Measurements from ENCODE around the gene CA9. TPM values are rescaled to one million over a fixed set of nuclear protein-coding genes. Genes with fewer than 3 reads are reported as not detected.

Gene CA9
- total RNA-seq, 1 donor from 2014 or later: 0.64 TPM

DNA sequence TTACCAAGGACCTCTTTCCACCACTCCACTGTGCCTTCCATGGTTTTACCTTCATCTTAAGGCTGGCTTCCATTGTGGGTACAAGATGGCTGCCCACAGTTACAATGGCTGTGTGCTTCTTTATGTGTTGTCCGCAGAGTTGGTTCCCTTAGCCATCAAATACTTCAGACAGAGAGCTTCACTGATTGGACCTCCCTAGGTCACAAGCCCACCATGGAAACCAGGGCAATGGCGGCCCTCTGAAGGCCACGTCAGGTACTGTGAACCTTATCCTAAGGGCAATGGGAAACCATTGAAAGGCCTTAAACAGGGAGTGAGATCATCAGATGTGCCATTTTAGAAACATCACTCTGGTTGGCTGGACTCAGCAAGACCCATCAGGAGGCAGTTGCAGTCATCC lies 5.8 kb upstream of the CA9 start:
- intact Hi-C loops (cut with micrococcal nuclease): no loop called here
- ATAC-seq: no peak
- DNase-seq: no peak

DNA sequence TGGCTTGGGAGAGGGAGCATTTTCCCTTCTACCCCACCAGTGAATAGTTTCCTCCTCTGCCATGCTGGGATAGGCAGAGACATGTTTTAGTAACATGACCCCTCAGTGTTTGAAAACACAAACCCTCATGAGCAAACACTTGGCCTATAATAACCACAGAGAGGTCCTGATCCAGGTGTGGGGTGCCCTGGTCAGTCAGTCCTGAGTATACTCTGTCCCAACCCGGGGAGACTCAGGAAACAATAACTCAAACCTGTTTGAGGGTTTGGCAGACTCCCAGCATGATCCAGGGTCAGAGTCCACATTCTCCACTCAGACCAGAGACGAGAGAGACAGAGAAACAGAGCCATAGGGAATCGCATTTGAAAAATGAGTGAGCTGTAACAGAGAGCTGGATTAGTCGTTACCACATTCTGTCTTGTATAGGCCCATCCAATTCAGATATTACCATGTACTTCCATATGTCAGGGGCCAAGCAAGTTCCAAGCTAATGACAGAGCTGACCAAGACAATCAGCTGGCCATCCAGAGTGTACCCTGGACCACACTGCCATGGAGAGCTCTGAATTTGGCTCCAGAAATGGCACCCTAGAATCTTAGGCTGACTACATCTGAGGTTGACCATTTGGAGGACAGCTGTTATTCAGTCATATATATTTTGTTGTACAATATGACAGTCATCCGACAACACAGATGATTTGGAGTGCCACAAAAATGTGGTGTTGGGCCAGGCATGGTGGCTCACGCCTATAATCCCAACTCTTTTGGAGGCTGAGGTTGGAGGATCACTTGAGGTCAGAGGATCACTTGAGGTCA lies 4.2 kb upstream of the CA9 start:
- intact Hi-C loops (cut with micrococcal nuclease): no loop called here
- DNase-seq: no peak
- no peak for ATAC-seq

DNA sequence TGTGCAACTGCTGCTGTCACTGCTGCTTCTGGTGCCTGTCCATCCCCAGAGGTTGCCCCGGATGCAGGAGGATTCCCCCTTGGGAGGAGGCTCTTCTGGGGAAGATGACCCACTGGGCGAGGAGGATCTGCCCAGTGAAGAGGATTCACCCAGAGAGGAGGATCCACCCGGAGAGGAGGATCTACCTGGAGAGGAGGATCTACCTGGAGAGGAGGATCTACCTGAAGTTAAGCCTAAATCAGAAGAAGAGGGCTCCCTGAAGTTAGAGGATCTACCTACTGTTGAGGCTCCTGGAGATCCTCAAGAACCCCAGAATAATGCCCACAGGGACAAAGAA lies 265 bp downstream of the CA9 start:
- DNase-seq (no peak), ATAC-seq (no peak)
- intact Hi-C loops (cut with micrococcal nuclease): no loop called here

DNA sequence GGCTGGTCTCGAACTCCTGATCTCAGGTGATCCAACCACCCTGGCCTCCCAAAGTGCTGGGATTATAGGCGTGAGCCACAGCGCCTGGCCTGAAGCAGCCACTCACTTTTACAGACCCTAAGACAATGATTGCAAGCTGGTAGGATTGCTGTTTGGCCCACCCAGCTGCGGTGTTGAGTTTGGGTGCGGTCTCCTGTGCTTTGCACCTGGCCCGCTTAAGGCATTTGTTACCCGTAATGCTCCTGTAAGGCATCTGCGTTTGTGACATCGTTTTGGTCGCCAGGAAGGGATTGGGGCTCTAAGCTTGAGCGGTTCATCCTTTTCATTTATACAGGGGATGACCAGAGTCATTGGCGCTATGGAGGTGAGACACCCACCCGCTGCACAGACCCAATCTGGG lies 1.5 kb downstream of the CA9 start:
- intact Hi-C loops (cut with micrococcal nuclease): no loop called here
- DNase-seq (no peak), ATAC-seq (no peak)

DNA sequence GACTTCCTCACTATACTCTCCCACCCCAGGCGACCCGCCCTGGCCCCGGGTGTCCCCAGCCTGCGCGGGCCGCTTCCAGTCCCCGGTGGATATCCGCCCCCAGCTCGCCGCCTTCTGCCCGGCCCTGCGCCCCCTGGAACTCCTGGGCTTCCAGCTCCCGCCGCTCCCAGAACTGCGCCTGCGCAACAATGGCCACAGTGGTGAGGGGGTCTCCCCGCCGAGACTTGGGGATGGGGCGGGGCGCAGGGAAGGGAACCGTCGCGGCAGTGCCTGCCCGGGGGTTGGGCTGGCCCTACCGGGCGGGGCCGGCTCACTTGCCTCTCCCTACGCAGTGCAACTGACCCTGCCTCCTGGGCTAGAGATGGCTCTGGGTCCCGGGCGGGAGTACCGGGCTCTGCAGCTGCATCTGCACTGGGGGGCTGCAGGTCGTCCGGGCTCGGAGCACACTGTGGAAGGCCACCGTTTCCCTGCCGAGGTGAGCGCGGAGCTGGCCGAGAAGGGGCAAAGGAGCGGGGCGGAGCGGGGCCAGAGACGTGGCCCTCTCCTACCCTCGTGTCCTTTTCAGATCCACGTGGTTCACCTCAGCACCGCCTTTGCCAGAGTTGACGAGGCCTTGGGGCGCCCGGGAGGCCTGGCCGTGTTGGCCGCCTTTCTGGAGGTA lies 2.1 kb downstream of the CA9 start:
- intact Hi-C loops (cut with micrococcal nuclease): no loop called here

DNA sequence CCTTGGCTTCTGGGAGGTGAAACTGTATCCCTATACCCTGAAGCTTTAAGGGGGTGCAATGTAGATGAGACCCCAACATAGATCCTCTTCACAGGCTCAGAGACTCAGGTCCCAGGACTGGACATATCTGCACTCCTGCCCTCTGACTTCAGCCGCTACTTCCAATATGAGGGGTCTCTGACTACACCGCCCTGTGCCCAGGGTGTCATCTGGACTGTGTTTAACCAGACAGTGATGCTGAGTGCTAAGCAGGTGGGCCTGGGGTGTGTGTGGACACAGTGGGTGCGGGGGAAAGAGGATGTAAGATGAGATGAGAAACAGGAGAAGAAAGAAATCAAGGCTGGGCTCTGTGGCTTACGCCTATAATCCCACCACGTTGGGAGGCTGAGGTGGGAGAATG lies 5.4 kb downstream of the CA9 start:
- intact Hi-C loops (cut with micrococcal nuclease): no loop called here
- no peak for ATAC-seq
- no peak for DNase-seq

More for the DNA sequence above, 2.1 kb downstream of the CA9 start:
- peak; percentile 51 for ATAC-seq
- DNase-seq: peak; percentile 71

DNA sequence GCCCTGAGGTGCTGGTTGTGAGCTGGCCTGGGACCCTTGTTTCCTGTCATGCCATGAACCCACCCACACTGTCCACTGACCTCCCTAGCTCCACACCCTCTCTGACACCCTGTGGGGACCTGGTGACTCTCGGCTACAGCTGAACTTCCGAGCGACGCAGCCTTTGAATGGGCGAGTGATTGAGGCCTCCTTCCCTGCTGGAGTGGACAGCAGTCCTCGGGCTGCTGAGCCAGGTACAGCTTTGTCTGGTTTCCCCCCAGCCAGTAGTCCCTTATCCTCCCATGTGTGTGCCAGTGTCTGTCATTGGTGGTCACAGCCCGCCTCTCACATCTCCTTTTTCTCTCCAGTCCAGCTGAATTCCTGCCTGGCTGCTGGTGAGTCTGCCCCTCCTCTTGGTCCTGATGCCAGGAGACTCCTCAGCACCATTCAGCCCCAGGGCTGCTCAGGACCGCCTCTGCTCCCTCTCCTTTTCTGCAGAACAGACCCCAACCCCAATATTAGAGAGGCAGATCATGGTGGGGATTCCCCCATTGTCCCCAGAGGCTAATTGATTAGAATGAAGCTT lies 6.1 kb downstream of the CA9 start:
- intact Hi-C loops (cut with micrococcal nuclease): no loop called here
- DNase-seq: no peak
- ATAC-seq: no peak

DNA sequence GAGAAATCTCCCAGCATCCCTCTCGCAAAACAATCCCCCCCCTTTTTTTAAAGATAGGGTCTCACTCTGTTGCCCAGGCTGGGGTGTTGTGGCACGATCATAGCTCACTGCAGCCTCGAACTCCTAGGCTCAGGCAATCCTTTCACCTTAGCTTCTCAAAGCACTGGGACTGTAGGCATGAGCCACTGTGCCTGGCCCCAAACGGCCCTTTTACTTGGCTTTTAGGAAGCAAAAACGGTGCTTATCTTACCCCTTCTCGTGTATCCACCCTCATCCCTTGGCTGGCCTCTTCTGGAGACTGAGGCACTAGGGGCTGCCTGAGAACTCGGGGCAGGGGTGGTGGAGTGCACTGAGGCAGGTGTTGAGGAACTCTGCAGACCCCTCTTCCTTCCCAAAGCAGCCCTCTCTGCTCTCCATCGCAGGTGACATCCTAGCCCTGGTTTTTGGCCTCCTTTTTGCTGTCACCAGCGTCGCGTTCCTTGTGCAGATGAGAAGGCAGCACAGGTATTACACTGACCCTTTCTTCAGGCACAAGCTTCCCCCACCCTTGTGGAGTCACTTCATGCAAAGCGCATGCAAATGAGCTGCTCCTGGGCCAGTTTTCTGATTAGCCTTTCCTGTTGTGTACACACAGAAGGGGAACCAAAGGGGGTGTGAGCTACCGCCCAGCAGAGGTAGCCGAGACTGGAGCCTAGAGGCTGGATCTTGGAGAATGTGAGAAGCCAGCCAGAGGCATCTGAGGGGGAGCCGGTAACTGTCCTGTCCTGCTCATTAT lies 6.8 kb downstream of the CA9 start:
- ATAC-seq: peak; percentile 12
- intact Hi-C loops (cut with micrococcal nuclease): no loop called here
- no peak for DNase-seq

DNA sequence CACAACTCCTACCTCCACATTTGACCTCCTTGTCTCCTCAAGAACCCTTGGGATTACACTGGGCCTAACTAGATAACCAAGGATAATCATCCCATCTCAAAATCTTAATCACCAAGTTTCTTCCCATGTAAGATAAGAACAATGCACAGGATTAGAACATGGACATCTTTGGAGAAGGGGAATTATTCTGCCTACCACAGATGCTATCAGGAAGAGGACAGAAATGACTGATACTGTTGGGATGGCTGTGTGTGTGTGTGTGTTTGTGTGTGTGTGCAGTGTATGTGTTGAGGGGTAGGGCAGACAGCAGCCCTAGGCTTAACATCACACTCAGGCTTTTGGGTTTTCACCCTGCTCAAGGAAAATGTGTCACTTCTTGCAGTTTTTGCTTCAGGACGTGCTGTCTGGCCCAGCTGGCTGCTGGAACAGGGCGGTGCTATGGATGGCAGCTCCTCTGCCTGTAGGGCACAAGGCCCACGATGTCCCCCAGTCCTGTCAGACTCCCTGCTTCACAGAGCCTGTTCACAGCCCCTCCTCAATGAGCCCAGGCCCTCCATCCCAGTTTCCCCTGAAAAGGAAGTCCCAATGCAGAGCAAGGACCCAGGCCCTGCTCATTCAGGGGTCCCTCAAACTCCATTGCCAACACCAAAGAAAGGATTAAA lies 7.7 kb downstream of the CA9 start:
- intact Hi-C loops (cut with micrococcal nuclease): no loop called here
- DNase-seq: no peak
- no peak for ATAC-seq

DNA sequence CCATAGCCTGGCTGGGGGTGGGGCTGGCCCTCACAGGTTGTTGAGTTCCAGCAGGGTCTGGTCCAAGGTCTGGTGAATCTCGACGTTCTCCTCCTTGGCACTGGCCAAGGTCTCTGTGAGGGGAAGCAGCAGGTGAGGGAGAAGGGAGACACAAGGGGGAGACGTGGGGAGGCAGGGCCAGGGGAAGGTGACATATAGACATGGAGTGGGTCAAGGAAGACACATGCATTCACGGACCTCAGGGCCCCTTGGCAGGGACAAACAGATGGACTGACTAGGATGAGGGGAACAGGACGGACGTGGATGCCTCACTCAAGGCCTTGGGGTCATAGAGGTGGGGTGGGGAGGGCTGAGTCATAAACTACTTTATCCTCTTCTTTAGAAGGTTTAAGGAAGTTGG lies 8.3 kb downstream of the CA9 start:
- intact Hi-C loops (cut with micrococcal nuclease): no loop called here
- ATAC-seq (no peak), DNase-seq (no peak)

DNA sequence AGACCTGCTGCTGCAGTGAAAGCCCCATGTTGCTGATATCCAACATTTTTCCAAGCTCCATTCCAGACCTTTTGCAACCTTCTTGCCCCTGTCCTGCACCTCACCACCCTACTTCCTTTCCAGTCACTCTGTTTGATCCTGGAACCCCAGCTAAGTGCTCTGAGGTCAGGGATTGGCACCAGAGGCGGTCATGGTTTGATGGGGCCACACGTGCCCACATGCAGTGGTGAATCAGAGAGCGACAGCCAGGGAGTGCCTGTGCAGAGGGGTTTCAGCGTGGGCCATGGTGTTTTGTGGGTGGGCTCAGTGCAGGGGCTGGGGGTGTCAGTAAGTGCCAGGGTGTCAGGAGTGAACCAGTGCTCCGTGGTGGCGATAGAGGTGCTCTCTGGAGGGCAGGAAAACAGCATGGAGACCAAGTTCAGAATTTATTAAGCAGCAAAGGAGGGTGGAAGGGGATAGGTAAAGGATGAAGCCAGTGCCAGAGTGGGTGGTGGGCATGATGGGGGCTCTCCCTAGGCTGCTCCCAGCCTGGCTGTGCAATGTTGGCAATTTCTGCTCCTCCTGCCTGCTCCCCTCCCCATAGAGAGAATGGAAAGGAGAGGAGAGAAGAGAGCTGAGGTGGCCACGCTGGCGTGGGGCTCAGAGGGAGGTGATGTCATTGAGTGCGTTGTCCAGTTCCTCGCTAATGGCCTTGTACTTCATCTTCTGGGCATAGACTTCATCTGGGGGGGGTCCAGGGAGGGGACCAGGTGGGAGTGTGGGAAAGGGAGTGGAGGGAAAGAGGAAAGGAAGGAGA lies 9.0 kb downstream of the CA9 start:
- DNase-seq (no peak), ATAC-seq (no peak)
- intact Hi-C loops (cut with micrococcal nuclease): no loop called here

DNA sequence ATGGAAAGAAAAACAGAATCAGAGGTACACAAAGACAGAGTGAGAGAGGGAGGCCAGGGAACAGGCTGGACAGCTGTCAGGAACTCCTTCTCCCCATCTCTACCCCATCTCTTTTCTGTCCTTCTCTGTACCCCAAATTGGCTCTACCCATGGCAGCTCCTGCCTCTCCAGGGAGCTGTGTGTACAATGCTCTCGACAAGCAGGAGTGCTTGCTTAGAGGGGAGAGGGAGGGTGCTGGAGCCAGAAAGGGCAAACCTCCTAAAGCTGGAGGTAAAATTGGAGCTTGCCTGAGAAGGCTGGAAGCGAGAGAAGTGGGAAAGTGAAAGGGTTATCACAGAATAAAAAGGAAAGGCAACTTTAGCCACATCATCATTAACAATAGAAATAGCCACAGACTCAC lies 9.6 kb downstream of the CA9 start:
- intact Hi-C loops (cut with micrococcal nuclease): no loop called here
- DNase-seq: no peak
- ATAC-seq: no peak

DNA sequence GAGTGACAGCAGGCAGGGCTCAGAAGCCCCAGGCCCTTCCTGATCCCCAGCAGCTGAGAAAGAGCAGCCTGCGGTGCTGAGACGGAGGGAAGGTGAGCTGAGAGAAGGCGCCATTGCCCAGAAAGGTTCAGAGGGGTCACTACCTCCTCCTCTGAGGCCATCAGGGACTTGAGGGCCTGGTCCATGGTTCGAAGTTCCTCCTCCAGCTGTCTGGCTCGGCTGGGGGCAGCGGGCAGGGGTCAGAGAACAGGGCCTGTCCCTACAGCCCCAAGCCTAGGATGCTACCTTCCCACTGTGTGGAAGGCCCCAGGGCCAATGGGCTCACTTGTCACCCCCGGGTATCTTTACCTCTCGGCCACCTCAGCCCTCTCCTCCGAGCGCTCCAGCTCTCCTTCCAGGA lies 11.2 kb downstream of the CA9 start:
- intact Hi-C loops (cut with micrococcal nuclease): no loop called here
- DNase-seq (no peak), ATAC-seq (no peak)

DNA sequence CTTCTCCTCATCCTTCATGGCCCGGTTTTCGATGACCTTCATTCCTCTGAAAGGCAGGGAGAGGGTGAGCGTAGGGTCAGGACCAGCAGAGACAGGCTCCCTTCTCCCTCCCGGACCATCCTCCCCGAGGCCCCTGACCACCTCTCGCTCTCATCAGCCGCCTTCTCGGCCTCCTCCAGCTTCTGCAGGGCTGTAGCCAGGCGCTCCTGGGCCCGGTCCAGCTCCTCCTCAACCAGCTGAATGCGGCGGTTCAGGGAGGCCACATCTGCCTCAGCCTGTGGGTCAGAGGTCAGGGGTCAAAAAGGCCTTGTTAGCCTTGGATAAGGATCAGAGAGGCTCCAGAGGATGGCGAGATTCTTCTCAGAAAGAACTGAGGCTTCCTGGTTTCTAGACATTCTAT lies 11.8 kb downstream of the CA9 start:
- ATAC-seq: no peak
- intact Hi-C loops (cut with micrococcal nuclease): no loop called here
- peak; percentile 51 for DNase-seq

DNA sequence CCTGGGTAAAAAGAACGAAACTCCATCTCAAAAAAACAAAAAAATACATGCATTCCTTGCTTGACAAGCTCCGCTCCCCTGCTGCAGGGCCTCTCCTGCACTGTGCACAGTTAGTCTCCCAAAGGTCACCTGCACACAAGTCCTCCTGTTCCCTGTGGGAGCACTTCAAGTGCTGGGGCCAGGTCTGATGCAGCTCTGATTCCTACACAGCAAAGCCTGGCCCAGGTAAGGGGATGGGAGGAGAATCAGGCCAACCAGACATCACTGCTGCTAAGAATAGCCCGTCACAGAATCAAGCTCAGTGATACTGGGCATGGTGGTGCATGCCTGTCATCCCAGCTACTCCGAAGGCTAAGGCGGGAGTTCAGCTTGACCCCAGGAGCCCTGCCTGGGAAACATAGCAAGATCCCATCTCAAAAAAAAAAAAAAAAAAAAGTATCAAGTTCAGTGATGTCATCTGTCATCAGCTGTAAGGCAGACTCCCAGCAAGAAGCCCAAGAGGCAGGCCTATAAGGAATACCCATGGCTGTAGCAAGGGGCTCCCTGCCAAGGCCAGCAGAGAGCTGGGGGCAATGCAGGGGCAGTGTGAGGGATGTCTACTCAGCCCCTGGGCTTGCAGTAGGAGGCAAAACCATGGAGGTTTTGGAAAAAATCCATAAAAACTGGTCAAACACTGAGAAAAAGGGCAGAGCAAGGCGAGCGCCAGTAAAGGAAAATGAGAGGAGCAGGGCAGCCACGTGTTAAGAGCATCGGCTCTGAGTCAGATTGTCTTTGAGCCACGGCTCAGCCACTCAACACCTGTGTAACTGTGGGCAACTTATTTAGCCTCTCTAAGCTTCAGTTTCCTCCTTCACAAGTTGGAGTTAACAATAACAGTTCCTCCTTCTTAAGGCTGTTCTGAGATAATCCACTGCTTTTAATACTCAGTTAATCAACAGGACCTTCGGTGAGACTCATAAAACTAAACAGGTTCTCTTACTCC lies 12.8 kb downstream of the CA9 start:
- peak; percentile 42 for ATAC-seq
- intact Hi-C loops (cut with micrococcal nuclease): no loop called here
- peak; percentile 46 for DNase-seq

DNA sequence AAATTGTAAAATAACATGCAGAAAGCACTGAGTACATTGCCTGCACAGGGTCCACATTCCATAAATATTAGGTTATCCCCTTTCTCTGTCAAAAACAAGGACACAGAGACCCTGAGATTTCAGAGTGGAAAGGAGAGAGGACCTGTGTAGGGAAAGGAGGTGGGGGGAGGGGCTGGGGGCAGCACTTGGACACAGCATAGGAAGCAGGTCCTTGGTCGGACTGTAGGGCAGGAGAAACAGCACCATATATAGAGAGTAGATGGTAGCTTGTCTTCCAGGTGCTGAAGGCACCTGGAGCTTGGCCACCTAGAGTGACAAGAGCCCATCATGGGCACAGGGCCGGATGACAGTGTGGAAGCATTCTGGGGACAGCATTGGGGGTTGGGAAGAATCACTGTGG lies 13.6 kb downstream of the CA9 start:
- DNase-seq (no peak), ATAC-seq (no peak)
- intact Hi-C loops (cut with micrococcal nuclease): no loop called here

DNA sequence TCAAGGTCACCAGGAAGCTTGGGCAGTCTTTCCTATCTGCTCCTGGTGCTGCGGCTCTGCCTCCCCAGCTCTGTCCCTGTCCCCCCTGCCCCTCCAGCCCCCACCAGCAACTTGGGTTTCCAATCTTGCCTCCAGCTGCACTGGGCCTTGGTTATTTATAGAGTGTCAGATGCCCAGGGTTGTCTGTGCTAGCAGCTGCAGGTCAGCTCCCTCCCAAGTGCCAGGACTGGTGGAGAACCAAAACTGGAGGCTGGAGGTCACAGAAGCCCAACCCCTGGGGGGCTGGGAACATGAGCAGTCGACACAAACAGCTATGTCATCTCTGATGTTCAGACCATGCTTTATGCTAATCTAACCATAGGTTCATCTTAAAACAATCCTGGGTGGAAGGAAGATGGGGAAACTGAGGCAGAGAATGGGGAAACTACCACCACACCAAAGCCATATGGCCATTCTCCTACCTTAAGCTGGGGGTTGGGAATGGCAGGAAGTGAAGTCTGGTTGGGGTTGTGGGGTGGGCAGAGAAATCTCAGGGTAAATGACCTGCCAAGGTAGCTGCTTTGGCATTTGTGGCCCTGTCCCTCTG lies 14.3 kb downstream of the CA9 start:
- ATAC-seq (peak; percentile 15), DNase-seq (peak; percentile 59)
- intact Hi-C loops (cut with micrococcal nuclease): no loop called here
